Mononuclear cell (primary cell): ENCODE results near the gene FAM83C. TPM values are rescaled to one million over a fixed set of nuclear protein-coding genes. Genes with fewer than 3 reads are reported as not detected.

Experiments
- H3K27me3 ChIP-seq: 2 replicates; pipeline ENCODE4 v1.6.0; 2011; ENCODE audit warnings: low read length, control low read depth; ENCODE audit not compliant: insufficient read depth
- H3K4me1 ChIP-seq: 2 replicates; pipeline ENCODE4 v1.5.1; 2011; ENCODE audit warnings: mild to moderate bottlenecking, low read length, control low read depth; ENCODE audit not compliant: insufficient read depth
- H3K4me3 ChIP-seq: 2 replicates; pipeline ENCODE4 v1.5.1; 2011; ENCODE audit warnings: mild to moderate bottlenecking, low read length, moderate library complexity
- H3K9me3 ChIP-seq: 2 replicates; pipeline ENCODE4 v1.5.1; 2011; ENCODE audit warnings: low read depth, mild to moderate bottlenecking, control low read depth, low read length
- total RNA-seq: library from RNA; depleted of rRNA; stranded (reverse); fragments of >200 nt; gene quantifications from one replicate; pipeline ENCODE4 v1.2.3, GENCODE V29; 2012

FAM83C gene
- total RNA-seq, 1 donor: not detected

GRCh38 chr20:35307666-35308653 is 15.7 kb upstream of the FAM83C start:
- Histone ChIP-seq H3K9me3 (no peaks in the 10 kb centered on the region), H3K4me3 (no peak overlapping the region), H3K4me1 (peaks cover 5% of the 10 kb centered on the region), H3K27me3 (no peaks in the 10 kb centered on the region)

GRCh38 chr20:35306931-35307517 is 14.8 kb upstream of the FAM83C start:
- H3K9me3 ChIP-seq: no peaks in the 10 kb centered on the region

DNA sequence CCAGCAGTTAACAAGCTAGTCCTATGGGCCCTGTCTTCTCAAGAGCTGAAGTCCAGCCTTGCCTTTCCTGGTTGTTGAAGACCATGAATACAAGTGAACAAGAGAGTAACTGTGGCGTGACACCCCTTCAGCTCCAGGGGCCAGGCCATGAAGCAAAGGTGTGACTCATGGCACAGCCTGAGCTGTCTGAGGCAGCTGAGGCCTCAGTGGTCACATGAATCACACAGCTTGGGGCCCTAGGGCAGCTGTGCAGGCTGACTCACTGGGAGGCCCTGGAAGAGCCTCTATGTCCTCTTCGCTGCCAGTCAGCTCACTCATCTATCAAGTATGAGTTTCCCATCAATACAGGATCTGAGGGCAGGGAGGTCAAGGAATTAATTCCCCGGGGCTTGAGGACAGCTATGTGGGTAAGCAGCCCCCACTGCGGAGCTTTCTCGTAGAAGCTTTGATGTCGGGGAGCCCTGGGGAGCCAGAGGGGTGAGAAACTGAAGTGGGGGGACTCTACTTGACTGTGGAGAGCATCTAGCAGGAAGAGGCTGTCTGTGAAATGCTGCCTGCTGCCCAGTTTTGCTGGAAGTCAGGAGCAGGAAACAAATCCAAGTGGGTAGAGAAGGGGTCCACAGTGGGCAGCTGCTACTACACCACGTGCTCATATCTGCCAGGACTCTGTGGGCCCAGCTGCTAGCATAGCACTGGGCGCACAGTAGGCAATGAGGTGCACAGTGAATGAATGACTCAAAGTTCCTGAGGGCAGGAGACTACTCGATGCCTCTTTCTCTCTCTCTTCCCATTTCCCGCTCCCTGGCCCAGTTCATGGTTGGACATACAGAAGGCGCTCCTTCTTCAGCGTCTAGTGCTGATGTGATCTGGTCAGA is 13.7 kb upstream of the FAM83C start:
- Histone ChIP-seq H3K4me1 (peaks cover 5% of the 10 kb centered on the region), H3K4me3 (no peak overlapping the region), H3K9me3 (no peaks in the 10 kb centered on the region), H3K27me3 (no peaks in the 10 kb centered on the region)

More at GRCh38 chr20:35306931-35307517, 14.8 kb upstream of the FAM83C start:
- Histone ChIP-seq H3K4me1 (peaks cover 5% of the 10 kb centered on the region), H3K27me3 (no peaks in the 10 kb centered on the region), H3K4me3 (no peak overlapping the region)

DNA sequence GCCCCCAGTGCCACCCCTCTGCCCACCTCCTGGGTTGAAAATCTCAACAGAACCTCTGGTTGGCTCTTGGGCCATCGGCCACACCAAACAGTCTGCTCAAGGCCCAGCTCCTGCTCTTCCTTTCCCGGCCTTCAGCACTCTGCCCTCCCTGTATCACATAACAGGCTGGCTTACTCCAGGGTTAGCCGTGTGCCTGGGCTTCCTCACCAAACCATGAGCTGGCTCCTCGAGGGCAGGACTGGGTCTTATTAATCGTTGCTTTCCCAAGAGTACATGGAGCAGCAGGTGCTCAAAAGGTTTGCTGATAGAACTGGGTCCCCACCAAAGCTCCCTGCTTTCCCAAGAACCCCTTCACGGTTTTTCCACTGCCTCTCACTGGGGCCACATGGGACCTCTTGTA is 12.7 kb upstream of the FAM83C start:
- H3K4me1 ChIP-seq: peaks cover 5% of the 10 kb centered on the region
- H3K4me3 ChIP-seq: no peak overlapping the region
- H3K27me3 ChIP-seq: no peaks in the 10 kb centered on the region
- no peaks in the 10 kb centered on the region for H3K9me3 ChIP-seq

DNA sequence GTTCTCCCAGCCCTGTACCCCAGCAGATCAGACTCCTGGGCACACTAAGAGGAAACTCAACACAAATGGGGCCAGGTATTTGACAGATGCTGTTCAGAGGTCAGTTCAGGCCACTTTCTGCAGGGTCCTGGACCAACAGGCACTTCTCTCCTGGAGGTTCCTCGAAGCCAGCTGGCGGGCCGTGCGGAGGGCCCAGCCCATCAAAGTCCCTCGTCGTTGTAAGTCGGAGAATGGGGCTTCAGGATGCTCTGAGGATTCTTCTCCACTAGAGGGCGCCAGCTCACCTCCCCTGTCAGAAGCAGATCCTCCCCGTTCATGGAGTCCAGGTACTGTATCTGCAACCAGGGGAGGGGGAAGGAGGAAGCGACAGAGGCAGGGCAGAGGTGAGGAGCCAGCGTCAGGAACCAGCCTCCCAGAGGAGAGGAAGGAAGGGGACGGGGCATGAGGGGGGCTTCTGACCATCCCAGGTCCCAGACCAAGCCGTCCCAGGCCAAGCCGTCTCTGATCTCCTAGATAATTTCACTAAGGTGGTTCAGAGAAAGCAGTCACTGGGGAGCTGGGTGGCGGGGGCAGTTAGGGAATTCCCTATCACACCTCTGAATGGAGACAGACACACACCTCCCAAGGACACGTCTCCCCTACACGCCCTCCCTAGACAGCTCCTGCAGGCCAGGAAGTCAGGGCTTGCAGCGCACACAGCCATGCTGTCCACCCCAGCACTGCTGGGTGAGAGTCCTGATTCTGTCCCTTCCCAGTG is 11.7 kb upstream of the FAM83C start:
- Histone ChIP-seq H3K9me3 (no peaks in the 10 kb centered on the region), H3K27me3 (no peaks in the 10 kb centered on the region), H3K4me1 (peaks cover 5% of the 10 kb centered on the region), H3K4me3 (no peak overlapping the region)

DNA sequence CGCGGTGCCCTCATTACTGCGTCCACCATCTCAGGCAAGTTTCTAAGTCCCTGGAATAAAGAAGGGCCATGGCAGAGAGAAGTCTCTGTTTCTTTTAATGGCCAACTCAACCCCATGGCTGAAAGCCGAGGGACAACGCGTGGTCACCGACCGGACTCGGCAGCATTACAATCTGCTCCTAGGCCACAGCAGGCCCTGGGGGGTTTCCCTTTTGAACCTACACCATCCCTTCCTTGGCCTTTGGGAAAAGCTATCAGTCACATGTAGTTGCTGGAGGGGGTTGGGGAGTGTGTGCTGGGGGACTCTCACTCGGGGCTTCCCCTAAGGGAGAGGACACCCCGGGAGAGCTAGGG is 11.1 kb upstream of the FAM83C start:
- Histone ChIP-seq H3K4me1 (peaks cover 5% of the 10 kb centered on the region), H3K4me3 (no peak overlapping the region), H3K27me3 (no peaks in the 10 kb centered on the region), H3K9me3 (no peaks in the 10 kb centered on the region)

GRCh38 chr20:35302421-35303335 is 10.5 kb upstream of the FAM83C start:
- Histone ChIP-seq H3K9me3 (no peaks in the 10 kb centered on the region), H3K4me1 (peaks cover 5% of the 10 kb centered on the region), H3K27me3 (no peaks in the 10 kb centered on the region), H3K4me3 (no peak overlapping the region)

- peaks cover 5% of the 10 kb centered on the region for H3K4me1 ChIP-seq
- no peaks in the 10 kb centered on the region for H3K27me3 ChIP-seq
- H3K9me3 ChIP-seq: no peaks in the 10 kb centered on the region
- no peak overlapping the region for H3K4me3 ChIP-seq
These were observed 9.2 kb upstream of the FAM83C start for GRCh38 chr20:35301426-35301825.

DNA sequence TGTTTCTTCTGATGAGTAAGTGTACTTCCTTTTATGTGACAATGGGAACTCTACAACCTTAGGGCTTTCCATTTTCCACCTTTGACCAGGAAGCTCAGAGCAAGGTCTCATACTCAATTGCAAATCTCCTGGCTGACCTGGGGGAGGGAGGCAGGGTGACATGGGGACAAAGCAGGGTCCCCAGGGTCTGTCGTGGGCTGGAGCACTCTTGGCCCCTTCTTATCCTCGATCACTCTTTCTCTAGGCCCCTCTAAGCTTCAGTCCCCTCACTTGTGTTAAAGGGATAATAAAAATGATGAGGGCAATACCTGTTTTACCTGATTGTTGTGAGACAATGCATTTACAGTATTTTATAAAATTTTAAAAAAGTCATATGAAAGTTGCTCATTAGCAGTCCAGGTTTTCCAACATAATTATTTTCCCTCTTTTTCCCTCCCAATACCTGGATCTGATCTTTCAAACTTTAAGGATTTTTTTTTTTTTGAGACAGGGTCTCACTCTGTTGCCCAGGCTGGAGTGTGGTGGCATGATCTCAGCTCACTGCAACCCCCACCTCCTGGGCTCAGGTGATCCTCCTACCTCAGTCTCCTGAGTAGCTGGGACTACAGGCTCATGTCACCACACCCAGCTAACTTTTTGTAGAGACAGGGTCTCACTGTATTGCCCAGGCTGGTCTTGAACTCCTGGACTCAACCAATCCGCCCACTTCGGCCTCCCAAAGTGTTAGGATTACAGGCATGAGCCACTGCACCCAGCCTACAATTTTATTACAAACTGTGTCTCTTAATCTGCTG is 8.4 kb upstream of the FAM83C start:
- Histone ChIP-seq H3K9me3 (no peaks in the 10 kb centered on the region), H3K4me1 (peaks cover 5% of the 10 kb centered on the region), H3K4me3 (no peak overlapping the region), H3K27me3 (no peaks in the 10 kb centered on the region)

GRCh38 chr20:35299780-35300179 is 7.6 kb upstream of the FAM83C start:
- Histone ChIP-seq H3K4me1 (peaks cover 5% of the 10 kb centered on the region), H3K9me3 (no peaks in the 10 kb centered on the region), H3K27me3 (no peaks in the 10 kb centered on the region), H3K4me3 (no peak overlapping the region)

DNA sequence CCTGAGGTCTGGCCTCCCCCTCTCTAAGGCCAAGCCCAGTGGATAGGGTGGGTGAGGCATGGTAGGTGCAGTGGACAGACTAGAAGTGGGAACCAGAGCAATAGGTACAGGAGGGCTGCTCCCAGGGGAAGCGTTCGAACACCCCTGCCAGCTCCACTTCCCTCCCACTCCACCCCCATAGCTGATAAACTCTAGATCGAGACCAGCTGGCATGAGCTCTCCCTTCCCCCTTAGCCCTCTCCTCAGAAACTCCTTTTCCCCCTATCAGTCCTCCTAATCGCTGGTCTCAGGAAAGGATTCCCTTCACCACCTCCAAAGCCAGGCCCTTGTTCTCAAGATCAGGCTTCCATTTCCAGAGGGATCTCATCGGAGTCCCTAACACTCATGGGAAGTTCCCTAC is 6.0 kb upstream of the FAM83C start:
- no peaks in the 10 kb centered on the region for H3K4me1 ChIP-seq

DNA sequence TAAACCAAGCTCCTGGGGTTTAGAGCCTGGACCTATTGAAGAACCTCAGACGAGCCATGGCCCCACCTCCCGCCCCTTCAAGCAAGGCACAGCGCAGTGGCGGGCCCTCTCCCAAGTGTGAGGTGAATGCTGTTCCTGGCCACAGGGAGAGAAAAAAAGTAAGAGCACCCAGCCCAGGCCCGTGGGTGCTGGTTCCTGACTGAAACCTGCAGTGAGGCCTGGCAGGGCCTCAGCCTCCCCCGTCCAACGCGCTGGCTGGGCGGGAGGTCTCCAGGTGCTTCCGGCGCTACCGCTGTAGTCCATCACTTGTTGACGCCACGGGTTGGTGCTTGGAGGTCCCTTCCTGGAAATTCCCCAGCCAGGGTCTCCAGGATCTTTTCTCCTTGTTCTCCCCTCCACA is 5.5 kb upstream of the FAM83C start:
- H3K9me3 ChIP-seq: no peaks in the 10 kb centered on the region
- no peaks in the 10 kb centered on the region for H3K4me1 ChIP-seq
- no peak overlapping the region for H3K4me3 ChIP-seq
- no peaks in the 10 kb centered on the region for H3K27me3 ChIP-seq

More for the DNA sequence above, 6.0 kb upstream of the FAM83C start:
- Histone ChIP-seq H3K9me3 (no peaks in the 10 kb centered on the region), H3K27me3 (no peaks in the 10 kb centered on the region), H3K4me3 (no peak overlapping the region)

GRCh38 chr20:35297155-35297554 is 4.9 kb upstream of the FAM83C start:
- Histone ChIP-seq H3K9me3 (no peaks in the 10 kb centered on the region), H3K27me3 (no peaks in the 10 kb centered on the region), H3K4me3 (no peak overlapping the region), H3K4me1 (no peaks in the 10 kb centered on the region)
